SK-N-SH treated with all-trans-retinoic acid at 6 μM for 48 hours (cell line): ENCODE results near the gene DCLK2.

Source experiments
- ATAC-seq: fragments of 200-7000 bp; cut with Tn5 transposase; 3 replicates; pipeline ENCODE4 v1.9.1; 2020; ENCODE audit warnings: mild to moderate bottlenecking, moderate library complexity
- ARNTL ChIP-seq: fragments of 450-650 bp; formaldehyde crosslinking; IDR thresholded peaks from 2 replicates; pipeline ENCODE4 v1.5.0; 2020; ENCODE audit warnings: low read depth, mild to moderate bottlenecking, moderate library complexity, borderline replicate concordance
- BACH2 ChIP-seq: fragments of 250-450 bp; sonication (Bioruptor Pico); IDR thresholded peaks from 2 replicates; pipeline ENCODE4 v1.9.0; 2021; ENCODE audit warnings: mild to moderate bottlenecking, borderline replicate concordance
- CREB5 ChIP-seq: fragments of 250-450 bp; sonication (Bioruptor Pico); IDR thresholded peaks from 2 replicates; pipeline ENCODE4 v1.5.1; 2020; ENCODE audit warnings: low read depth, mild to moderate bottlenecking, moderate library complexity
- CSDC2 ChIP-seq: fragments of 250-450 bp; sonication (Bioruptor Pico); IDR thresholded peaks from 2 replicates; pipeline ENCODE4 v1.5.0; 2020; ENCODE audit warnings: mild to moderate bottlenecking, moderate library complexity
- CSRNP3 ChIP-seq: fragments of 250-450 bp; sonication (Bioruptor Pico); IDR thresholded peaks from 2 replicates; pipeline ENCODE4 v1.5.1; 2021; ENCODE audit warnings: mild to moderate bottlenecking, moderate library complexity
- ESRRG ChIP-seq: fragments of 250-450 bp; sonication (Bioruptor Pico); IDR thresholded peaks from 2 replicates; pipeline ENCODE4 v1.6.1; 2021; ENCODE audit warnings: mild to moderate bottlenecking
- GLIS3 ChIP-seq: fragments of 250-450 bp; sonication (Bioruptor Pico); IDR thresholded peaks from 2 replicates; pipeline ENCODE4 v1.5.0; 2020; ENCODE audit warnings: mild to moderate bottlenecking, moderate library complexity
- ISL1 ChIP-seq: fragments of 250-450 bp; sonication (Bioruptor Pico); IDR thresholded peaks from 2 replicates; pipeline ENCODE4 v2.1.2; 2022; ENCODE audit warnings: mild to moderate bottlenecking, moderate library complexity
- OSR1 ChIP-seq: fragments of 250-450 bp; sonication (Bioruptor Pico); IDR thresholded peaks from 2 replicates; pipeline ENCODE4 v1.8.0; 2022; ENCODE audit warnings: moderate library complexity, mild to moderate bottlenecking, inconsistent platforms
- POU6F1 ChIP-seq: fragments of 250-450 bp; sonication (Bioruptor Pico); IDR thresholded peaks from 2 replicates; pipeline ENCODE4 v1.8.0; 2021; ENCODE audit warnings: low read depth, mild to moderate bottlenecking, moderate library complexity, borderline replicate concordance
- PPARA ChIP-seq: fragments of 250-450 bp; sonication (Bioruptor Pico); IDR thresholded peaks from 2 replicates; pipeline ENCODE4 v1.5.0; 2020; ENCODE audit warnings: mild to moderate bottlenecking, borderline replicate concordance
- RARB ChIP-seq: fragments of 250-450 bp; sonication (Bioruptor Pico); IDR thresholded peaks from 2 replicates; pipeline ENCODE4 v1.8.0; 2021; ENCODE audit warnings: mild to moderate bottlenecking, moderate library complexity
- SNAI2 ChIP-seq: fragments of 250-450 bp; sonication (Bioruptor Pico); IDR thresholded peaks from 2 replicates; pipeline ENCODE4 v1.5.0; 2020; ENCODE audit warnings: mild to moderate bottlenecking, moderate library complexity
- TCF4 ChIP-seq: fragments of 250-450 bp; sonication (Bioruptor Pico); IDR thresholded peaks from 2 replicates; pipeline ENCODE4 v1.8.0; 2021; ENCODE audit warnings: mild to moderate bottlenecking, moderate library complexity, borderline replicate concordance
- TOX ChIP-seq: fragments of 250-450 bp; sonication (Bioruptor Pico); IDR thresholded peaks from 2 replicates; pipeline ENCODE4 v1.8.0; 2021; ENCODE audit warnings: mild to moderate bottlenecking, moderate library complexity, borderline replicate concordance
- TSHZ2 ChIP-seq: fragments of 250-450 bp; sonication (Bioruptor Pico); IDR thresholded peaks from 2 replicates; pipeline ENCODE4 v1.5.0; 2020; ENCODE audit warnings: mild to moderate bottlenecking, moderate library complexity
- ZC3H10 ChIP-seq: fragments of 250-450 bp; sonication (Bioruptor Pico); IDR thresholded peaks from 2 replicates; pipeline ENCODE4 v1.5.1; 2021; ENCODE audit warnings: mild to moderate bottlenecking, moderate library complexity
- ZFP3 ChIP-seq: fragments of 250-450 bp; sonication (Bioruptor Pico); IDR thresholded peaks from 2 replicates; pipeline ENCODE4 v1.5.0; 2020; ENCODE audit warnings: mild to moderate bottlenecking, moderate library complexity
- ZFP30 ChIP-seq: fragments of 450-650 bp; formaldehyde crosslinking; IDR thresholded peaks from 2 replicates; pipeline ENCODE4 v1.5.0; 2022; ENCODE audit warnings: mild to moderate bottlenecking, moderate library complexity
- ZNF565 ChIP-seq: fragments of 450-650 bp; formaldehyde crosslinking; conservative IDR thresholded peaks from 2 replicates; pipeline ENCODE4 v1.5.0; 2020; ENCODE audit warnings: low read depth, mild to moderate bottlenecking, moderate library complexity
- ZNF8 ChIP-seq: fragments of 450-650 bp; formaldehyde crosslinking; IDR thresholded peaks from 2 replicates; pipeline ENCODE4 v1.5.0; 2020; ENCODE audit warnings: mild to moderate bottlenecking, moderate library complexity

Gene DCLK2

GRCh38 chr4:150033901-150034300, 44.3 kb upstream of the DCLK2 start:
- TF ChIP-seq TSHZ2 (CRISPR knock-in tag) (no peak), ZNF8 (CRISPR knock-in tag) (no peak), CSDC2 (CRISPR knock-in tag) (no peak), RARB (CRISPR knock-in tag) (no peak), ARNTL (no peak), CSRNP3 (CRISPR knock-in tag) (no peak), TOX (CRISPR knock-in tag) (no peak)
- no peak for ATAC-seq

GRCh38 chr4:150037251-150037856, 40.9 kb upstream of the DCLK2 start:
- ATAC-seq, result no peak
- TF ChIP-seq TSHZ2 (CRISPR knock-in tag) (no peak), CSRNP3 (CRISPR knock-in tag) (no peak), TCF4 (CRISPR knock-in tag) (no peak), ZFP3 (no peak), ZNF565 (CRISPR knock-in tag) (no peak), PPARA (CRISPR knock-in tag) (no peak), CSDC2 (CRISPR knock-in tag) (no peak), ZC3H10 (CRISPR knock-in tag) (no peak), OSR1 (CRISPR knock-in tag) (no peak), CREB5 (no peak), BACH2 (CRISPR knock-in tag) (no peak), POU6F1 (CRISPR knock-in tag) (no peak)

- ATAC-seq, result no peak
- TF ChIP-seq POU6F1 (CRISPR knock-in tag) (no peak), GLIS3 (CRISPR knock-in tag) (no peak), ARNTL (no peak), ZNF565 (CRISPR knock-in tag) (no peak), ZNF8 (CRISPR knock-in tag) (no peak), ZFP30 (no peak), BACH2 (CRISPR knock-in tag) (no peak), ISL1 (no peak), ZFP3 (no peak), CREB5 (no peak), ESRRG (CRISPR knock-in tag) (no peak), OSR1 (CRISPR knock-in tag) (no peak), RARB (CRISPR knock-in tag) (no peak), SNAI2 (CRISPR knock-in tag) (no peak), CSDC2 (CRISPR knock-in tag) (no peak)
Observed at GRCh38 chr4:150038335-150039076, 39.7 kb upstream of the DCLK2 start.
